Measurements from ENCODE around the gene PRIM2.
"Not testable (repeated sequence)": the region's sequence is repeated elsewhere in the genome, so short reads cannot be mapped to it uniquely, and the experiment has no call there.

The PRIM2 gene, protein sequence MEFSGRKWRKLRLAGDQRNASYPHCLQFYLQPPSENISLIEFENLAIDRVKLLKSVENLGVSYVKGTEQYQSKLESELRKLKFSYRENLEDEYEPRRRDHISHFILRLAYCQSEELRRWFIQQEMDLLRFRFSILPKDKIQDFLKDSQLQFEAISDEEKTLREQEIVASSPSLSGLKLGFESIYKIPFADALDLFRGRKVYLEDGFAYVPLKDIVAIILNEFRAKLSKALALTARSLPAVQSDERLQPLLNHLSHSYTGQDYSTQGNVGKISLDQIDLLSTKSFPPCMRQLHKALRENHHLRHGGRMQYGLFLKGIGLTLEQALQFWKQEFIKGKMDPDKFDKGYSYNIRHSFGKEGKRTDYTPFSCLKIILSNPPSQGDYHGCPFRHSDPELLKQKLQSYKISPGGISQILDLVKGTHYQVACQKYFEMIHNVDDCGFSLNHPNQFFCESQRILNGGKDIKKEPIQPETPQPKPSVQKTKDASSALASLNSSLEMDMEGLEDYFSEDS

DNA sequence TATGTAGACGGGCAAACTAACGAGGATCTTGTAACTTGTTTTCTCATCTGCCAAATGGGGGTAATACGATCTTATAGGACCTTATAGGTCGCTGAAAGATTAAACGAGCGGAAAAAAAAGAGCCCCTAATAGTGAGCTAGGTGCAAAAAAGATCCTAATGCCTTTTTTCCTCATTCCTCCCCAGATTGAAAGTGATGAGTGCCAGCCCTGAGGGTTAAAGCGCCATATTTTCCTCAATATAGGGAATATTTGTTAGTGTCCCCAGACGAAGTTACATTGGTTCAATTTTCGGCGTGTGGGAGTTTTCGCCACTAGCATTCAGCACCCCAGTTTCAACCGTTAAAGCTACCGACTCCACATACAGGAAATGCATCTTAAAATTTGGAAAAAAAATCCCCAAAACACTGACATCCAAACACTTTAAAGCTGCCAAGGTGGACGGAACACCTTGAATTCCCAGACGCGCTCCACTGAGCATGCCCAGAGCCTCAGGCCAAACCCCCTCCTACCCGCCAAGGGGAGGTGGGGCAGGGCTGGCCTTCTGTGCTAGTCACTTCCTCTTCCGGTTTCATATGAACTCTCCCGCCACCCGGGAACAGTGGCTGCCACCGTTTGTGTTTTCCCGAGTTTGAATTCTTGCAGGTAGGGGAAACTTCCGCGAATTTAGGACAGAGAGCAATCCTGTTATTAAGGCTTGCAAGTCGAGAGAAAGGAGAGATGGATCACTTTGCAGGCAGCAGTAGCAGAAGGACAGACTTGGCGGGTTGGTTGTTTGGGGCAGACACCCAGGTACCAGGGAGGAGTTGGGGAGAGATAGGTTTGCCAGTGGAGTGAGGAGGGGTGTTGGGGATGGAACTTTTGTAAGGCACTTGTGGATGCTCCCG, at the start of gene PRIM2:
PRIM2 (plus strand) TSS at position 571 of the 884 bp plus-strand sequence. CDS start 816 bp downstream, outside the sequence.
- peak within 1 kb of the TSS; percentile 97 for H3K4me3 ChIP-seq (ENCODE audit: low read length)
- TF ChIP-seq ZNF274 (IDR thresholded peaks at IDR 0.05; ENCODE audit: low read depth, low read length), result no peak

DNA sequence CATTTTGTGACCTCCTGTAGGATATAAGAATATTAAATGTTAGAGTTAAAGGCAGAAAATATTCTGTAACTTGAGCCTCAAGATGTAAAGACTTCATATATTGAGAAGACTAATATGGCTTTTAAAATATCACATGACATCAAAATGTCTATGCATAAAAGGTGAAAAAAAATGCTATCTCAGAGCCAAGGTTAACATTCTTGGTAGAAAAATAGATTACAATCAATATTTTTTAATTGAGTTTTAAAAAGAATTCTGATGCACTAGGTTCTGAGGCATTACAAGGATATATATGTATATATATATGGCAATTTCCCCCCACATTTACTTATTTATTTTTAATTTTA, 49.2 kb upstream of the PRIM2 start:
- TF ChIP-seq ZNF274 (IDR thresholded peaks at IDR 0.05; ENCODE audit: low read depth, low read length), result no peak
- no peak overlapping the region for H3K4me3 ChIP-seq (ENCODE audit: low read length)

DNA sequence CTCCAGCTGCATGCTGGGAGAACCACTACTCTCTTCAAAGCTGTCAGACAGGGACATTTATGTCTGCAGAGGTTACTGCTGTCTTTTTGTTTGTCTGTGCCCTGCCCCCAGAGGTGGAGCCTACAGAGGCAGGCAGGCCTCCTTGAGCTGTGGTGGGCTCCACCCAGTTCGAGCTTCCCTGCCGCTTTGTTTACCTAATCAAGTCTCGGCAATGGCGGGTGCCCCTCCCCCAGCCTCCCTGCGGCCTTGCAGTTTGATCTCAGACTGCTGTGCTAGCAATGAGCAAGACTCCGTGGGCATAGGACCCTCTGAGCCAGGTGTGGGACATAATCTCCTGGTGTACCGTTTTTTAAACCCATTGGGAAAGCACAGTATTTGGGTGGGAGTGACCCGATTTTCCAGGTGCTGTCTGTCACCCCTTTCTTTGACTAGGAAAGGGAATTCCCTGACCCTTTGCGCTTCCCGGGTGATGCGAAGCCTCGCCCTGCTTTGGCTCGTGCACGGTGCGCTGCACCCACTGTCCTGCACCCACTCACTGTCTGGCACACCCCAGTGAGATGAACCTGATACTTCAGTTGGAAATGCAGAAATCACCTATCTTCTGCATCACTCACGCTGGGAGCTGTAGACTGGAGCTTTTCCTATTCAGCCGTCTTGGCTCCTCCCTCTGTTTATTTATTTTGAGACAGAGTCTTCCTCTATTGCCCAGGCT, 43.2 kb upstream of the PRIM2 start:
- not testable (repeated sequence) for H3K4me3 ChIP-seq (ENCODE audit: low read length)

DNA sequence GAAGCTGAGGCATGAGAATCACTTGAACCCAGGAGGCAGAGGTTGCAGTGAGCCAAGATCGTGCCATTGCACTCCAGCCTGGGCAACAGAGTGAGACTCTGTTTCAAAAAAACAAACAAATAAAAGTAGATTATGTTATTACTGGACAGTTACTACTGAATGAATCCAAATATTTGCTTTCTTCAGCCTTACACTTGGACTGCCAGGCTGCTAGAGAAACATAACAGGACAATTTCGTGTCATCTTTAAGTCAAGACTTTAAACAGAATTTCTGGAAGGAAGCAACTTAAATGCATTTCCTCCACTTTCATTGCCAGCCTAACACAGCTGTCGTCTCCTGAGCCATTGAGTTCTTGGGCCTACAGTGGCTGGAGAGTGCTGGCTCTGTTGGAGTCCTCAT, 42.0 kb upstream of the PRIM2 start:
- H3K4me3 ChIP-seq (ENCODE audit: low read length), result no peak overlapping the region
- no peak for TF ChIP-seq ZNF274 (IDR thresholded peaks at IDR 0.05; ENCODE audit: low read depth, low read length)

DNA sequence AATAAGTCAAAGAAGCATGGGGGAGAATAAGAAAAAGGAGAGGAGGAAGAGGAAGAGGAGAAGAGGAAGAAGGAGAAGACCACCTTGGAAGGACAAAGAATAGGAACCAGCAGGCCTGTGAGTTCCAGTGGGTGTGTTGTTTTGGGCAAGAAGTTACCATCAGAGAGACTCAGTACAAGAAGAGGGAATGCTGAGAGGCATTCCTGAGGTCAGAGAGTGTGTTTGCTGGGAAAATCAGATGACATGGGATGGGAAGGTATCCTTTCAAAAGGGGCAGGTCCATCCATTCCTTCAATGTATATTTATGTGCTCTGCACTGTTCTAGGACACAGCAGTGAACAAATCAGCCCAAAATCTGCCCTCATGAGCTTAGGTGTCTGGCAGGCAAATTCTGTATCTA, 40.5 kb upstream of the PRIM2 start:
- no peak for TF ChIP-seq ZNF274 (IDR thresholded peaks at IDR 0.05; ENCODE audit: low read depth, low read length)
- no peak overlapping the region for H3K4me3 ChIP-seq (ENCODE audit: low read length)

DNA sequence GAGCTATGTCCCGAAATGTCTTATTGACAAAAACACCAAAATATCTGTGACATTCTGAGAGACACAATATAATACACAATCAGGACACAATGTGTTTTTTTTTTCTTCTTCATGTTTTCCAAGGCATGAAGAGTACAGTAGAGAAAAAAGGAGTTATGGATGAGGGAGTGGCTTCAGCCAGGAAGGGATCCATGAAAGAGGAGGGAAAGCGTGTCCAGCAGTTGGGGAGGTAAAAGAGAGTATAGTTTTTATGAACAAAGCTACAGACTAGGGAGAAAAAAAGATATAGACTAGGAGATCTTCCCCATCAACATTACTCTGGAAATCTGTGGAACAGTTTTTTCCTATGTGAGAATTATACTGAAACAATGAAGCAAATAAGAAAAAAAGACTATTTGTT, 38.9 kb upstream of the PRIM2 start:
- no peak overlapping the region for H3K4me3 ChIP-seq (ENCODE audit: low read length)
- TF ChIP-seq ZNF274 (IDR thresholded peaks at IDR 0.05; ENCODE audit: low read depth, low read length), result no peak

DNA sequence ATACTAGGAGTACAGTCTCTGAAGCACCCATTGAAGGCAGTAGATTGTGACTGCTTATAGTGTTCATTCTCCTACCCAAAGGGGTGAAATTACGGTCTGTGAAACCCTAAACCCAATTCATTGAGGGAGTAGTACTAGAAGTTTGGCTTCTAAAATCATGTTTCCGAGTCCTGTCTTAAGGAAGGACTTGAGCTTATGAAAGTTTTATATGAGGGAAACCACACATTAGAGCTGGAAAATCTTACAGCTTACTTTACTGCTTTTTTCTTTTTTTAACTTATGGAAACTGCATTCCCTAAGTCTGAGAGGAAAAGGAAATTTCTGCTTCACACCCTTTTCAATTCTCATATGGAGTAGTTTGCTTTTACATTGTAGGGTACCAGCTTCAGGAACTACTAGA, 38.4 kb upstream of the PRIM2 start:
- TF ChIP-seq ZNF274 (IDR thresholded peaks at IDR 0.05; ENCODE audit: low read depth, low read length), result no peak
- H3K4me3 ChIP-seq (ENCODE audit: low read length), result no peak overlapping the region

DNA sequence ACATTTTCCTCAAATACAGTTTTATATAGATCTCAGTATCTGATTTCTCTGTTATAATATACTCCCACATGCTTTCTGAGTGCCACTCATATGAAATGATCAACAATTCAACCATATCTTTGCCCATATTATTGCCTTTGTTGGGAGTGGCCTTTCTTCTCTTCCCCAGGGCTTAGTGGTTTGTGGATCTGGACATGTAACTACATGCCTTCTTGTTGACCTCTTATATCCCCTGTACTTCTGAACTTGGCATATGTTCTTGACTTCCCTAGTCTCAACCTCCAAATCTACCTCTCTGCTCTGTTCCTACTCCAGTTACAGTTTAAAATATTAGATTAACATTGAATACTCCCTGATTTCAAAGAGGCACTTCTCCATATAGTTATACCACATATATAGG, 34.3 kb upstream of the PRIM2 start:
- H3K4me3 ChIP-seq (ENCODE audit: low read length), result no peak overlapping the region
- TF ChIP-seq ZNF274 (IDR thresholded peaks at IDR 0.05; ENCODE audit: low read depth, low read length), result no peak

DNA sequence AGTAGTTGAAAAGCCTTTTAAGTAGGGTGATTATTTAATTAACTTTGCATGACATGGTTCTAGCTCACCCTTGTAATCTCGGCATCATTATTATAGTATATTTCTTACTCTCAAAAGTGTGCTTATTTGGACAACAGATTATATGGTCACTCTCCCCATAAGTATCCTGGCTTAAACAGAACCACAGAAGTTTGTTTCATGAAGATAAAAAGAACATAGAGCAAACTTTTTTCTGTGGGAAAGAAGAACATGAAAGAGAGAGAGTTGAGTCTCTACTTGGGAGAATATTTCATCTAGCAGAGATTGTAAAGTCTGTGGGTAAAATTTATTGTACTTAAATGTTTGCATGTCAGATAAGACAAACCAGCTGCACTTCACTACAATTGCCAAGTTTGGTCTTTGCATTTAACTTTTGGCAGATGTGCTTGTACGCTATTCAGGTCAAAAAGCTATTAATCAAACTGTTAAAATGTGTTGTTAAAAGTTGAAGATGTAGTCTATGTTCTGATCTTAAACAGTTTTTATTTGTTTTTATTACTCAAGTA, 33.4 kb upstream of the PRIM2 start:
- no peak for TF ChIP-seq ZNF274 (IDR thresholded peaks at IDR 0.05; ENCODE audit: low read depth, low read length)
- H3K4me3 ChIP-seq (ENCODE audit: low read length), result no peak overlapping the region

DNA sequence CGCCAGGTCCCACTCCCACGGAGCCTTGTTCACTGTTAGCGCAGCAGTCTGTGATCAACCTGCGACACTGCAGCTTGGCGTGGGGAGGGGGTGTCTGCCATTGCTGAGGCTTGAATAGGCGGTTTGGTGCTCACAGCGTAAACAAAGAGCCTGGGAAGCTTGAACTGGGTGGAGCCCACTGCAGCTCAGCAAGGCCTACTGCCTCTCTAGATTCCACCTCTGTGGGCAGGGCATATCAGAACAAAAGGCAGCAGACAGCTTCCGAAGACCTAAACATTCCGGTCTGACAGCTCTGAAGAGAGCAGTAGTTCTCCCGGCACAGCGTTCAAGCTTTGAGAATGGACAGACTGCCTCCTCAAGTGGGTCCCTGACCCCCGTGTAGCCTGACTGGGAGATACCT, 29.3 kb upstream of the PRIM2 start:
- not testable (repeated sequence) for H3K4me3 ChIP-seq (ENCODE audit: low read length)

DNA sequence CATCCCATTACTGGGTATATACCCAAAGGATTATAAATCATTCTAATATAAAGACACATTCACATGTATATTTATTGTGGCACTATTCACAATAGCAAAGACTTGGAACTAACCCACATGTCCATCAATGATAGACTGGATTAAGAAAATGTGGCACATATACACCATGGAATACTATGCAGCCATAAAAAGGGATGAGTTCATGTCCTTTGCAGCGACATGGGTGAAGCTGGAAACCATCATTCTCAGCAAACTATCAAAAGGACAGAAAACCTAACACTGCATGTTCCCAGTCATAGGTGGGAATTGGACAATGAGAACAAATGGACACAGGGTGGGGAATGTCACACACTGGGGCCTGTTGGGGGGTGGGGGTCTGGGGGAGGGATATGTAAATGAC, 24.0 kb upstream of the PRIM2 start:
- not testable (repeated sequence) for H3K4me3 ChIP-seq (ENCODE audit: low read length)

DNA sequence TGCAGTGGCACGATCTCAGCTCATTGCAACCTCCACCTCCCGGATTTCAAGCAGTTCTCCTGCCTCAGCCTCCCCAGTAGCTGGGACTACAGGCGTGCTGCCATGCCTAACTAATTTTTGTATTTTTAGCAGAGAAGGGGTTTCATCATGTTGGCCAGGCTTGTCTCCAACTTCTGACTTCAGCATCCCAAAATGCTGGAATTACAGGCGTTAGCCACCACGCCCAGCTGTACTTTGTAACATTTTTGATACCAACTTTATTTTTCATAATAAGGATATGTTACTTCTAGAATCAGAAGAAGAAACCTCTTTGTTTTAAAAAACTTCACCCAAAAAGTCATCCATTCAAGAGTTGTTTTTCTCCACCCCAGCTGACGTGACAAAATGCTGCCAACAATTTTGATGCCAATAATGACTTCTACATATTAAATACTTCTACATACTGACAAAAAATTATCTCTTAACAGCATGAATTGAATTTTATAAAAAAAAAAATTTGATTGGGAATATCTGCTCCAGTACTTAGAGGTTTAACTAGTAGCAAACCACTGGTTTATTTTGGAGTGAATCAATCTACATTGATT, 22.5 kb upstream of the PRIM2 start:
- TF ChIP-seq ZNF274 (IDR thresholded peaks at IDR 0.05; ENCODE audit: low read depth, low read length), result no peak
- no peak overlapping the region for H3K4me3 ChIP-seq (ENCODE audit: low read length)

DNA sequence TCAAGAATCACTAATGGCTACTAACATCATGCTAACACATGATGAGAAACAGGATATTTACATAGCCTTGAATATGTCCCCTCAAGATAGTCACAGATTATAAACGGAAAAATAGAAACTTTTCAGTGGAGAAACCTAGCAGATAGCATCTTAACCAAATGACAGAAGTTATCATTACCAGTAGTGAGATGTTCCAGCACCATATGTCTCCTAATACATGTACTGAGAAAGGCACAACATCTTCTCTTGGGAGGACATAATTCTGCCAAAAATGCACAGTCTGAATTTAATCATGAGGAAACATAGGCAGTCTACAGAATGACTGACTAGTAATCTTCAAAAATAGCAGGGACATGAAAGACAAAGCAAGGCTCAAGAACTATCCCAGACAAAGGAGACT, 19.9 kb upstream of the PRIM2 start:
- H3K4me3 ChIP-seq (ENCODE audit: low read length), result no peak overlapping the region
- no peak for TF ChIP-seq ZNF274 (IDR thresholded peaks at IDR 0.05; ENCODE audit: low read depth, low read length)

DNA sequence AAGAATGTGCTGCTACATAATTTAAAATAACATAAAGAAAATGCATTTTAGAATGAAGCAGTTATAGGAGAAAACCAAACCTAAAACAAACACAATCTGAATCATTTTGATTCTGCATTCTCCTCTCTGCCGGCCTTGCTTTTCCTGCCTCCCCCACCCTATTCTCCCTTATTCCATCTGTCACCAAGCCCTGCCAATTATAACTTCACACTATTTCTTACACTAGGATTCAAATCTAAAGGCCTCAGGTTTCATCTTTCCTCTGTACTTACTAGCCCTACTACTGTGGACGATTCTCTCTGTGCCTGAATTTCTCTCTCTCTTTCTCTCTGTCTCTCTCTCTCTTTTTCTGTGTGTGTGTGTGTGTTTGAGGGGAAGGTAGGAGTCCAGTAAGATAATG, 18.7 kb upstream of the PRIM2 start:
- TF ChIP-seq ZNF274 (IDR thresholded peaks at IDR 0.05; ENCODE audit: low read depth, low read length), result no peak
- no peak overlapping the region for H3K4me3 ChIP-seq (ENCODE audit: low read length)
